ENCODE measurements around the gene C21orf91. TPM values are rescaled to one million over a fixed set of nuclear protein-coding genes. Genes with fewer than 3 reads are reported as not detected.

Gene C21orf91
- total RNA-seq, 4 donors from 2014 or later, result 7.9 to 10.9 (median 9.1) TPM

DNA sequence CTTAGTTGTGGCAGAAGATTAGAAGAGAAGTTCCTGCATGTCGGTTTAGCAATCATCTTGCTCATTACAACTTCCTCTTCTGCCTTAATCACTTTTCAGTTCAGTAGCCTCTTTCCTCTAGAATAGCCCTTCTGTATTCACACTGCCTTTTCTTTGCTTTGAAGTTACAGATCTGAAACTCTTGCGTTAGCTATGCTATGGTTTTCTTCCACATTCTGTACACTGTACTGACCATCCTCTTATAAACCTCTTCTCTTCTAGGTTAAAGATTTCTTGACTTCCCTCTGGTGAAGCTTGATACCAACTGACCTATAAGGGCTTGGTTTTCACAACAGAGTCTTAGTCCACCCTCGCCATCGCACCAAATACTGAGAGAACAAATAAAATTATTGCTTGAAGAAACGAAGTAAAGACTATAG lies 35.0 kb downstream of the C21orf91 start:
- intact Hi-C loops (cut with DNase I), result no loop called here
- WGBS, result 62% methylated on average over 5 of the region's 5 CpGs
- H3K9me3 ChIP-seq, result no peaks in the 10 kb centered on the region
- no peak overlapping the region for H3K4me3 ChIP-seq
- no peak for DNase-seq (ENCODE audit: extremely low spot score)
- H3K27ac ChIP-seq (replicated peaks in 1 of 4), result no peak overlapping the region
- TF ChIP-seq, protein P1, sequence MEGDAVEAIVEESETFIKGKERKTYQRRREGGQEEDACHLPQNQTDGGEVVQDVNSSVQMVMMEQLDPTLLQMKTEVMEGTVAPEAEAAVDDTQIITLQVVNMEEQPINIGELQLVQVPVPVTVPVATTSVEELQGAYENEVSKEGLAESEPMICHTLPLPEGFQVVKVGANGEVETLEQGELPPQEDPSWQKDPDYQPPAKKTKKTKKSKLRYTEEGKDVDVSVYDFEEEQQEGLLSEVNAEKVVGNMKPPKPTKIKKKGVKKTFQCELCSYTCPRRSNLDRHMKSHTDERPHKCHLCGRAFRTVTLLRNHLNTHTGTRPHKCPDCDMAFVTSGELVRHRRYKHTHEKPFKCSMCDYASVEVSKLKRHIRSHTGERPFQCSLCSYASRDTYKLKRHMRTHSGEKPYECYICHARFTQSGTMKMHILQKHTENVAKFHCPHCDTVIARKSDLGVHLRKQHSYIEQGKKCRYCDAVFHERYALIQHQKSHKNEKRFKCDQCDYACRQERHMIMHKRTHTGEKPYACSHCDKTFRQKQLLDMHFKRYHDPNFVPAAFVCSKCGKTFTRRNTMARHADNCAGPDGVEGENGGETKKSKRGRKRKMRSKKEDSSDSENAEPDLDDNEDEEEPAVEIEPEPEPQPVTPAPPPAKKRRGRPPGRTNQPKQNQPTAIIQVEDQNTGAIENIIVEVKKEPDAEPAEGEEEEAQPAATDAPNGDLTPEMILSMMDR (IDR thresholded peaks at IDR 0.05), result no peak
- TF ChIP-seq POLR2A (IDR thresholded peaks at IDR 0.05; ENCODE audit: low read depth), result no peak
- no peak for TF ChIP-seq EP300 (IDR thresholded peaks at IDR 0.05)
- no peak for TF ChIP-seq POLR2AphosphoS5 (IDR thresholded peaks at IDR 0.05)
- H3K36me3 ChIP-seq, result peaks cover 4 to 26% (median 12%) of the 10 kb centered on the region in 4 donors
- no peaks in the 10 kb centered on the region for H3K27me3 ChIP-seq
- H3K4me1 ChIP-seq, result peaks cover 0 to 5% (median 0%) of the 10 kb centered on the region in 4 donors

DNA sequence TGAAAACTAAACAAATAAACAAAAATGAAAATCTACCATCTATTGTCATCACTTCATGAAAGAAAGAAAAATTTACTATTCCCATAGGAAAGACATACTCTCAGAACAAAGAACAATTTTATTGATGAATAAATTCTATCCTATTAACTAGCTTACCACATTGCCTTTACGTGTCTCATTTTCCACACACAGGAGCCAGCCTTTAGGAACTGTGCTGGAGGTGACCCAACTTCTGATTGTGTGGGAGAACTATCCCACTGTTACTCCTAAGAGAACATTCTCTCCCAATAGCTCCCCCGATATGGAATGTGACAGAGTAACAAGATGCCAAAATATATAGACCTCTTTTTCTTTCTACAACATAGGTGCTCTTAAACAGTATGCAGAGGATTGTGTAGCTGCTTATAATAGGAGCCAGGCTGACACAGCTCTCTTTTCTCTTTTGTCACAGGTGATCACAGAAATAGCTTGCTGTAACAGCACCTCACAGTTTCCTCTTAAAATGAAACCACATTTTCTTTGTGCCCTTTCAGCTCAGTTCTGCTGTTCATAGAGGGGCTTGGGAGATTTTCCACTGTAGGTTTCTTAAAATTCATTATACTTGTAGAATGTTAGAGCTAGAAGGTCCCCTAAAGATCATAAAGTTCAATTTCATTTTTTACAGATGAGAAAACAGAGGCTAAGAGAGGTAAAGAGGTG lies 35.5 kb downstream of the C21orf91 start:
- intact Hi-C loops (cut with DNase I), result no loop called here
- TF ChIP-seq POLR2AphosphoS5 (IDR thresholded peaks at IDR 0.05) (no peak), EP300 (IDR thresholded peaks at IDR 0.05) (no peak), POLR2A (IDR thresholded peaks at IDR 0.05; ENCODE audit: low read depth) (no peak)
- TF ChIP-seq, protein P1 (IDR thresholded peaks at IDR 0.05), result no peak
- H3K4me1 ChIP-seq, result peaks cover 0 to 5% (median 0%) of the 10 kb centered on the region in 4 donors
- 67% methylated on average over 2 of the region's 2 CpGs for WGBS
- H3K27me3 ChIP-seq, result no peaks in the 10 kb centered on the region
- no peak for DNase-seq (ENCODE audit: extremely low spot score)
- no peak overlapping the region for H3K4me3 ChIP-seq
- no peak overlapping the region for H3K27ac ChIP-seq (replicated peaks in 1 of 4)
- peaks cover 4 to 26% (median 12%) of the 10 kb centered on the region in 4 donors for H3K36me3 ChIP-seq
- no peaks in the 10 kb centered on the region for H3K9me3 ChIP-seq

DNA sequence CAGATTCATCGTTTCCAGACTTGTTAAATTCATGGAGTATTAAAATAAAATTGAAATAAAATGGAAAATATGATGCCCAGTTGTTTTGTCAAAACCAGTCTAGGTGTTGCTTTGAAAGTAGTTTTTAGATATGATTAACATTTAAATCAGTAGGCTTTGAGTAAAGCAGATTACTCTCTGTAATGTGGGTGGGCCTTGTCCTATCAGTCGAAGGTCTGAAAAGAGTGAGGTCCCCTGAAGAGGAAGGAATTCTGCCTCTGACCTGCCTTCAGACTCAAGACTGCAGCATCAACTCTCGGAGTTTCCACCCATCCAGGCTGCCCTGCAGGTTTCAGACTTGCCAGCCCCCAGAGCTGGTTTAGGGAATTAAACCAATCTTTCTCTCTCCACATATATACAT lies 36.2 kb downstream of the C21orf91 start:
- intact Hi-C loops (cut with DNase I), result no loop called here
- Histone ChIP-seq H3K4me3 (no peak overlapping the region), H3K27ac (replicated peaks in 1 of 4) (no peak overlapping the region), H3K9me3 (no peaks in the 10 kb centered on the region), H3K4me1 (peaks cover 0 to 5% (median 0%) of the 10 kb centered on the region in 4 donors), H3K36me3 (peaks cover 4 to 22% (median 12%) of the 10 kb centered on the region in 4 donors), H3K27me3 (no peaks in the 10 kb centered on the region)
- WGBS, result 98% methylated on average over 3 of the region's 3 CpGs
- TF ChIP-seq, protein P1 (IDR thresholded peaks at IDR 0.05), result no peak
- TF ChIP-seq POLR2AphosphoS5 (IDR thresholded peaks at IDR 0.05), result no peak
- no peak for TF ChIP-seq EP300 (IDR thresholded peaks at IDR 0.05)
- TF ChIP-seq POLR2A (IDR thresholded peaks at IDR 0.05; ENCODE audit: low read depth), result no peak
- DNase-seq (ENCODE audit: extremely low spot score), result no peak

DNA sequence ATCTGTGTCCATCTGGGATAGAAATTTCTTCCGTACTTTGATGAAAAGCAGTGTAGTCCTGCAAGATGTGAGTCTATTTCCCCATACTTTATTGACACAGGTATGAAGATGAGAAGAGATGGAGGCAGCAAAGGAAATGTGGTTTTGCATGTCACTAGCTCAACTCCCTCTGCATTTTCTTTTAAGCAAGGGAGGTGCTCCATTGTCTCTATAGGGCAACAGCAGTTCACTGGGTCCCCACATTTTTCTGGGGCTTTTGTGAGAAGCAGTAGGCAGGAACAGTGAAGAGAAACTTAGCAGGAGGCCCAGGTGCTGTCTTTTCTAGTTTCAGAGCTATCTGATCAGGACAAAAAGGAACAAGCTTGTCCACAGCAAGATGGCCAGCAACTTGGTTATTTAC lies 37.1 kb downstream of the C21orf91 start:
- no peak overlapping the region for H3K4me3 ChIP-seq
- WGBS, result 92% methylated on average over 1 of the region's 1 CpG
- H3K27me3 ChIP-seq, result no peaks in the 10 kb centered on the region
- H3K36me3 ChIP-seq, result peaks cover 4 to 18% (median 9%) of the 10 kb centered on the region in 4 donors
- TF ChIP-seq EP300 (IDR thresholded peaks at IDR 0.05) (no peak), POLR2A (IDR thresholded peaks at IDR 0.05; ENCODE audit: low read depth) (no peak), POLR2AphosphoS5 (IDR thresholded peaks at IDR 0.05) (no peak)
- TF ChIP-seq, protein P1 (IDR thresholded peaks at IDR 0.05), result no peak
- DNase-seq (ENCODE audit: extremely low spot score), result no peak
- no peaks in the 10 kb centered on the region for H3K9me3 ChIP-seq
- intact Hi-C loops (cut with DNase I), result no loop called here
- peaks cover 0 to 5% (median 0%) of the 10 kb centered on the region in 4 donors for H3K4me1 ChIP-seq
- no peak overlapping the region for H3K27ac ChIP-seq (replicated peaks in 1 of 4)
